Measurements from ENCODE around the gene ESPNL. TPM values are rescaled to one million over a fixed set of nuclear protein-coding genes. Genes with fewer than 3 reads are reported as not detected.

ESPNL gene
- total and polyA plus RNA-seq, 9 of the 15 experiments (the other 6 are each of a cell fraction or from before 2014, with no cell fraction given): 0.03 to 0.09 (median 0.05) TPM; not detected in 3

DNA sequence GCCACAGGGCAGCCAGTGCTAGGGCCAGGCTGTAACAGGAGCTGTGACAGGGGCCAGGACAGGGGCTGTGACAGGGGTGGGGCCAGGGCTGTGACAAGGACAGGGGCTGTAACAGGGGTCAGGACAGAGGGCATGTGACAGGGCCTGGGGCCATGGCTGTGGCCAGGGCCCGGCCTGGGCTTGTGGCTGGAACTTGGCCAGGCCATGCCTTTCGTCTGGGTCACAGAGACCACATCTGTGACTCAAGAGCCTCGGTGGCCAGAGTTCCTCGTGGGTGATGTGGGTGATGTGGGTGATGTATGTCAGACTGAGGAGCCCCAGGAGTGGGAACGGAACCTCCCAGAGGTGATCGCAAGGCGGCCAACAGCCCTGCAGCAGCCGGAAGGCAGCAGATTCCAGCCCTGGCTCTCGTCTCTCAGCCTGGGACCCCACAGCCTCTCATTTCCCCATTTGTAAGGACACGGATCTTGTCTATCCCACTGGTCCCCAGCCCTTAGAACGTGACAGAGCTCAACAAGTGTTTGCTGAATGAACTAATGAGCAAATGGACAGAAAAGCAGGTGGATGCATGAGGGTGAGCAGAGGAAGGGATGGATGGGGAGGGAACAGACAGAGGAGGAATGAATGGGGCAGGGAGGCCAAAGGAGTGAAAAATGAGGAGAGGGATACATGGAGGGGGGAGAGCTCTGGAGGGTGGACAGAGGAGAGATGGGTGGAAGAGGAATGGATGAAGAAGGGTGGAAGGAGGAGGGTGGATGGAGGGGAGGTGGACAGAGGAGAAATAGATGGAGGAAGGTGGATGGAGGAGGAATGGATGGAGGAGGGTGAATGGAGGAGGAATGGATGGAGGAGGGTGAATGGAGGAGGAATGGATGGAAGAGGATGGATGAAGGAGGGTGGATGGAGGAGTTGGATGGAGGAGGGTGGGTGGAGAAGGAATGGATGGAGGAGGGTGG, 17.3 kb downstream of the ESPNL start (continued):
- TF ChIP-seq, protein P1, sequence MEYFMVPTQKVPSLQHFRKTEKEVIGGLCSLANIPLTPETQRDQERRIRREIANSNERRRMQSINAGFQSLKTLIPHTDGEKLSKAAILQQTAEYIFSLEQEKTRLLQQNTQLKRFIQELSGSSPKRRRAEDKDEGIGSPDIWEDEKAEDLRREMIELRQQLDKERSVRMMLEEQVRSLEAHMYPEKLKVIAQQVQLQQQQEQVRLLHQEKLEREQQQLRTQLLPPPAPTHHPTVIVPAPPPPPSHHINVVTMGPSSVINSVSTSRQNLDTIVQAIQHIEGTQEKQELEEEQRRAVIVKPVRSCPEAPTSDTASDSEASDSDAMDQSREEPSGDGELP (CRISPR knock-in tag; IDR thresholded peaks at IDR 0.05; ENCODE audit: borderline replicate concordance): no peak
- no peak for TF ChIP-seq ZNF239 (CRISPR knock-in tag; IDR thresholded peaks at IDR 0.05)

DNA sequence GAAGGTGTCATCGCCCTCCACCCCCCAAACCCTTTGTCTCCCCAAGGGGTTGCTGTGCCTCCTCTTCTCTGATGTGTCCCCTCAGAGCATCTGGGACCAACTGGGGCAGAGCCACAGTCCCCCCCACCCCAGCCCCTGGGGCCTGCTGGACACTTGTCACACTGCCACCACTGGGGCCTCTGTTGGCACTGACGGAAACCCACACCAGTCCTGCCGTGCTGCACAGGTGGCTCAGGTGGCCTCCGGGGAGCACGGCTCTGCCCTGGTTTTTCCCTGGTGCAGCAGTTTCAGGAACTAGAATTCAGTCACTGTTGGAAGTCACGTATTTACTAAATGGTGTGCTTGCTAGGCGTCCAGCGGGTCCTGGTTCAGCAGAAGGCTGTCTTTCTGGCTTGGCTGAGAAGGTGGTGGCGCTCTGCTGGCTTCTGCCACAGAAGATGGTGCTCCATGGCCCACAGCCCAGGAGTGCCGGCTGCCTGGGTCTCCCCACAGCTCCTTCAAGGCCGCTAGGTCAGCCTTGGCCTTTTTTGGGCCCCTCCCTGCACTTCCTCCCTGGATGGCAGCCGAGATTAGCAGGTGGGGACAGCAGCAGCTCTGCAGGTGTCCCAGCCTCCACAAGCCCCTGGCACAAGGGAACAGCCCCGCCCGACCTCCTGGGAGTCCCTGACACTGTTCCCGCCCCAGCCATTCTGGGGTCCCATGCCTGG, 19.8 kb downstream of the ESPNL start:
- ChIA-PET POLR2A (interaction anchor here (0.7 kb wide), 1 partner anchor 404 kb away, joined by 3 read pairs; no protein-coding TSS in a partner anchor), CTCF (ENCODE audit: low intra/inter-chr PET ratio) (no interaction called here)
- H3K36me3 ChIP-seq (ENCODE audit: control insufficient read depth, insufficient read depth, low read length): no peaks in the 10 kb centered on the region
- ATAC-seq (no peak), DNase-seq (ENCODE audit: extremely low read depth in 1 of 4, low spot score in 3 of 4) (no peak), FAIRE-seq (no peak)
- BruUV-seq (replicated peaks): no TSS peak
- H3K27ac ChIP-seq (ENCODE audit: extremely low read depth, low read depth, low read length): no peak overlapping the region
- H4K20me1 ChIP-seq (replicated peaks; ENCODE audit: control insufficient read depth, insufficient read depth, low read length): no peaks in the 10 kb centered on the region
- intact Hi-C loops (cut with micrococcal nuclease): no loop called here
- H2AFZ ChIP-seq (ENCODE audit: low read depth, low read length): no peak overlapping the region
- no peaks in the 10 kb centered on the region for H3K79me2 ChIP-seq (ENCODE audit: control insufficient read depth, insufficient read depth, low read length)
- peaks cover 5 to 41% of the 10 kb centered on the region in 2 experiments; a peak in 4 of 5 replicates for H3K27me3 ChIP-seq (ENCODE audit: control insufficient read depth in 2 of 2, insufficient read depth in 2 of 2, low read length in 2 of 2)
- H3K4me2 ChIP-seq (ENCODE audit: insufficient read depth, low read length): no peak overlapping the region
- H3K9me3 ChIP-seq (replicated peaks; ENCODE audit: control insufficient read depth, insufficient read depth, low read depth, low read length): no peaks in the 10 kb centered on the region
- in situ Hi-C loops (cut with MboI): no loop called here
- no peak overlapping the region for H3K4me3 ChIP-seq
- no peaks in the 10 kb centered on the region for H3K9me1 ChIP-seq (ENCODE audit: control insufficient read depth, insufficient read depth, low read length)
- H3K4me1 ChIP-seq (replicated peaks in 1 of 2; ENCODE audit: control insufficient read depth in 2 of 2, insufficient read depth in 2 of 2, low read length in 2 of 2): peaks cover 0 to 37% of the 10 kb centered on the region in 2 experiments; a peak in 3 of 5 replicates
- H3K9ac ChIP-seq (ENCODE audit: insufficient read depth in 1 of 2, low read depth in 2 of 2, low read length in 2 of 2): no peak overlapping the region
- 0% methylated on average over 8 of the region's 15 CpGs for WGBS (ENCODE audit: insufficient coverage, low coverage, missing lambda C conversion rate)
- TF ChIP-seq ZNF263 (CRISPR knock-in tag; IDR thresholded peaks at IDR 0.05; ENCODE audit: borderline replicate concordance): peak; percentile 17; the same call in 1 of the 2 replicates
- TF ChIP-seq SPI1 (IDR thresholded peaks at IDR 0.05; ENCODE audit: borderline replicate concordance, low read depth, low read length): peak; percentile 33; the same call in 1 of the 2 replicates
- TF ChIP-seq, protein P2, sequence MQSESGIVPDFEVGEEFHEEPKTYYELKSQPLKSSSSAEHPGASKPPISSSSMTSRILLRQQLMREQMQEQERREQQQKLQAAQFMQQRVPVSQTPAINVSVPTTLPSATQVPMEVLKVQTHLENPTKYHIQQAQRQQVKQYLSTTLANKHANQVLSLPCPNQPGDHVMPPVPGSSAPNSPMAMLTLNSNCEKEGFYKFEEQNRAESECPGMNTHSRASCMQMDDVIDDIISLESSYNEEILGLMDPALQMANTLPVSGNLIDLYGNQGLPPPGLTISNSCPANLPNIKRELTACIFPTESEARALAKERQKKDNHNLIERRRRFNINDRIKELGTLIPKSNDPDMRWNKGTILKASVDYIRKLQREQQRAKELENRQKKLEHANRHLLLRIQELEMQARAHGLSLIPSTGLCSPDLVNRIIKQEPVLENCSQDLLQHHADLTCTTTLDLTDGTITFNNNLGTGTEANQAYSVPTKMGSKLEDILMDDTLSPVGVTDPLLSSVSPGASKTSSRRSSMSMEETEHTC (IDR thresholded peaks at IDR 0.05): no peak
